Measurements from ENCODE around the gene SERPINE1. TPM values are rescaled to one million over a fixed set of nuclear protein-coding genes. Genes with fewer than 3 reads are reported as not detected.

Gene SERPINE1
- total and polyA plus RNA-seq, 2 of the 8 experiments (the other 6 are each of a cell fraction or from before 2014, with no cell fraction given): 3.7 to 5.6 TPM

GRCh38 chr7:101108330-101108857 lies 18.5 kb upstream of the SERPINE1 start:
- Histone ChIP-seq H4K20me1 (replicated peaks in 1 of 2; ENCODE audit: control insufficient read depth in 1 of 2, insufficient read depth in 2 of 2, low read length in 2 of 2) (no peaks in the 10 kb centered on the region), H2AFZ (ENCODE audit: low read length) (no peak overlapping the region), H3K9me3 (ENCODE audit: insufficient read depth in 2 of 2, low read depth in 1 of 2, low read length in 1 of 2) (no peaks in the 10 kb centered on the region), H2BK5ac (ENCODE audit: low read depth, low read length) (0 out of 2 replicates have a peak overlapping the region, but pooled peaks have one; percentile 35), H2BK120ac (replicated peaks; ENCODE audit: low read depth, low read length) (no peak overlapping the region), H4K5ac (ENCODE audit: insufficient read length, low read depth, low read length) (no peak overlapping the region), H3K23ac (ENCODE audit: insufficient read length) (no peak overlapping the region), H2BK12ac (ENCODE audit: low read depth, low read length) (no peak overlapping the region), H3K4me3 (ENCODE audit: extremely low read depth in 1 of 4, insufficient read depth in 2 of 4, low read depth in 3 of 4, low read length in 4 of 4) (no peak overlapping the region), H3K4me2 (ENCODE audit: insufficient read depth in 1 of 2, low read depth in 2 of 2, low read length in 2 of 2) (no peak overlapping the region), H4K91ac (replicated peaks; ENCODE audit: insufficient read length, low read length) (no peak overlapping the region), H3K18ac (ENCODE audit: extremely low read depth, low read length) (no peak overlapping the region), H3K4ac (replicated peaks; ENCODE audit: insufficient read length, low read depth, low read length) (no peak overlapping the region), H3K36me3 (ENCODE audit: control insufficient read depth in 2 of 4, insufficient read depth in 4 of 4, low read length in 3 of 4) (no peaks in the 10 kb centered on the region), H3K23me2 (ENCODE audit: low read depth, low read length) (no peaks in the 10 kb centered on the region), H3K14ac (ENCODE audit: insufficient read length) (no peak overlapping the region), H2BK20ac (ENCODE audit: low read length) (no peak overlapping the region), H3K79me1 (ENCODE audit: low read depth, low read length) (no peaks in the 10 kb centered on the region), H4K8ac (ENCODE audit: extremely low read depth, insufficient read depth, low read length) (no peak overlapping the region), H3K9ac (replicated peaks in 1 of 4; ENCODE audit: extremely low read depth in 1 of 4, low read depth in 3 of 4, low read length in 3 of 4) (no peak overlapping the region), H3K79me2 (ENCODE audit: control insufficient read depth in 1 of 2, insufficient read depth in 2 of 2, low read length in 2 of 2) (no peaks in the 10 kb centered on the region), H3K27ac (ENCODE audit: low read depth, low read length) (no peak overlapping the region), H2BK15ac (ENCODE audit: low read length) (no peak overlapping the region), H2AK5ac (ENCODE audit: low read depth, low read length) (no peak overlapping the region), H3K56ac (replicated peaks; ENCODE audit: insufficient read length, low read depth, low read length) (no peak overlapping the region), H3K27me3 (replicated peaks in 1 of 4; ENCODE audit: control insufficient read depth in 3 of 4, extremely low read depth in 1 of 4, insufficient read depth in 3 of 4, low read length in 3 of 4) (no peaks in the 10 kb centered on the region), H3K4me1 (replicated peaks in 1 of 4; ENCODE audit: control insufficient read depth in 3 of 4, insufficient read depth in 4 of 4, low read length in 3 of 4) (peaks cover 0 to 4% (median 0%) of the 10 kb centered on the region in 4 experiments; a peak in 2 of 7 replicates)
- ChIA-PET POLR2A (ENCODE audit: partially characterized antibody) (interaction anchor here (2.2 kb wide), 1 partner anchor 14 kb away, joined by 5 read pairs; no protein-coding TSS in a partner anchor), CTCF (ENCODE audit: partially characterized antibody) (interaction anchor here (0.7 to 3.0 kb wide), 6 partner anchors 7 to 103 kb away, joined by 3 to 22 read pairs (median 4); no protein-coding TSS in a partner anchor)
- DNase-seq (ENCODE audit: low read depth in 1 of 2, low spot score in 2 of 2) (no peak), FAIRE-seq (no peak)
- WGBS, 2 experiments (ENCODE audit: extremely low coverage in 1 of 2, insufficient coverage in 1 of 2, insufficient read length in 1 of 2, insufficient replicate concordance in 2 of 2, low coverage in 1 of 2, low lambda C conversion rate in 2 of 2, missing lambda C conversion rate in 1 of 2): 85% methylated on average over 15 of the region's 16 CpGs; no CpG with 5 or more reads in 1 of the 2 experiments
- TF ChIP-seq SRF (IDR thresholded peaks at IDR 0.05; ENCODE audit: low read depth, low read length) (no peak), JUND (IDR thresholded peaks at IDR 0.05; ENCODE audit: low read length) (no peak), BACH1 (IDR thresholded peaks at IDR 0.05; ENCODE audit: low read length) (no peak), HDAC2 (IDR thresholded peaks at IDR 0.05; ENCODE audit: borderline replicate concordance in 1 of 2, low read depth in 2 of 2, low read length in 2 of 2) (no peak), SP1 (IDR thresholded peaks at IDR 0.05; ENCODE audit: low read depth, low read length) (no peak), CTBP2 (IDR thresholded peaks at IDR 0.05; ENCODE audit: borderline replicate concordance, insufficient read depth, insufficient read length, low read length) (no peak), USF2 (IDR thresholded peaks at IDR 0.05; ENCODE audit: low read length) (no peak), ZNF274 (IDR thresholded peaks at IDR 0.05; ENCODE audit: borderline replicate concordance, extremely low read depth, low read length) (no peak), RXRA (IDR thresholded peaks at IDR 0.05; ENCODE audit: insufficient read depth, low read depth, low read length) (no peak)

Data from H1 (cell line).